Neuronal stem cell (in vitro differentiated cells): Measurements from ENCODE around the gene ANKRD36C.
"Not testable (repeated sequence)": the region's sequence is repeated elsewhere in the genome, so short reads cannot be mapped to it uniquely, and the experiment has no call there.

Source experiments
- DNase-seq: peaks from one replicate; pipeline ENCODE4 v3.0.0-alpha.2; 2013; ENCODE audit warnings: low spot score
- H2AFZ ChIP-seq: one replicate; pipeline ENCODE4 v1.6.1; 2013; ENCODE audit warnings: mild to moderate bottlenecking, low read length, inconsistent platforms
- H2AK5ac ChIP-seq: 2 replicates; pipeline ENCODE4 v1.6.1; 2013; ENCODE audit warnings: low read depth, mild to moderate bottlenecking, inconsistent platforms, low read length, moderate library complexity, mixed read lengths
- H2BK120ac ChIP-seq: 2 replicates; pipeline ENCODE4 v1.6.1; 2013; ENCODE audit warnings: low read depth, mild to moderate bottlenecking, inconsistent platforms, low read length, moderate library complexity, mixed read lengths
- H2BK12ac ChIP-seq: one replicate; pipeline ENCODE4 v1.6.1; 2013; ENCODE audit warnings: low read length, inconsistent platforms
- H2BK15ac ChIP-seq: 2 replicates; pipeline ENCODE4 v1.6.1; 2013; ENCODE audit warnings: mild to moderate bottlenecking, low read length, inconsistent platforms, mixed read lengths
- H2BK5ac ChIP-seq: one replicate; pipeline ENCODE4 v1.6.1; 2013; ENCODE audit warnings: inconsistent platforms, mild to moderate bottlenecking, low read length, moderate library complexity
- H3K14ac ChIP-seq: one replicate; pipeline ENCODE4 v1.6.1; 2013; ENCODE audit warnings: low read length, inconsistent platforms
- H3K18ac ChIP-seq: 2 replicates; pipeline ENCODE4 v1.6.1; 2013; ENCODE audit warnings: low read length, inconsistent platforms
- H3K23ac ChIP-seq: 2 replicates; pipeline ENCODE4 v1.6.1; 2013; ENCODE audit warnings: low read depth, mild to moderate bottlenecking, mixed read lengths, low read length, inconsistent platforms; ENCODE audit not compliant: poor library complexity
- H3K27ac ChIP-seq: replicated peaks from 3 replicates; pipeline ENCODE4 v1.5.1; 2013; ENCODE audit warnings: low read length, inconsistent platforms
- H3K27me3 ChIP-seq, 3 experiments: 2 replicates each; pipeline ENCODE4 v1.6.1; 2013; ENCODE audit warnings: low read length in 3 of 3, mild to moderate bottlenecking in 2 of 3, inconsistent platforms in 1 of 3, low read depth in 1 of 3, mixed read lengths in 1 of 3, moderate library complexity in 1 of 3; ENCODE audit not compliant: control insufficient read depth in 3 of 3, insufficient read depth in 3 of 3
- H3K36me3 ChIP-seq, 2 donors: replicated peaks in 1 of 2; 2 replicates each; pipeline ENCODE4 v1.6.1; 2013; ENCODE audit warnings: low read length in 2 of 2; ENCODE audit not compliant: control insufficient read depth in 2 of 2, insufficient read depth in 2 of 2
- H3K4ac ChIP-seq: 2 replicates; pipeline ENCODE4 v1.6.1; 2013; ENCODE audit warnings: inconsistent platforms, mild to moderate bottlenecking, low read length, moderate library complexity
- H3K4me1 ChIP-seq, 2 donors: 1 replicate in 1 of 2; 2 replicates in 1 of 2; pipeline ENCODE4 v1.6.1; 2013; ENCODE audit warnings: low read length in 2 of 2, low read depth in 1 of 2; ENCODE audit not compliant: control insufficient read depth in 2 of 2, insufficient read depth in 1 of 2
- H3K4me2 ChIP-seq: one replicate; pipeline ENCODE4 v1.6.1; 2013; ENCODE audit warnings: mild to moderate bottlenecking, low read length, inconsistent platforms; ENCODE audit not compliant: insufficient read depth, poor library complexity, severe bottlenecking
- H3K4me3 ChIP-seq, 2 donors: 2 replicates each; pipeline ENCODE4 v1.5.1; 2013; ENCODE audit warnings: low read length in 2 of 2, mild to moderate bottlenecking in 2 of 2, inconsistent platforms in 1 of 2, moderate library complexity in 1 of 2
- H3K79me1 ChIP-seq: one replicate; pipeline ENCODE4 v1.6.1; 2013; ENCODE audit warnings: low read depth, mild to moderate bottlenecking, inconsistent platforms, low read length, moderate library complexity
- H3K9ac ChIP-seq: one replicate; pipeline ENCODE4 v1.6.1; 2013; ENCODE audit warnings: mild to moderate bottlenecking, low read depth, low read length, inconsistent platforms; ENCODE audit not compliant: poor library complexity
- H3K9me3 ChIP-seq, 2 donors: replicated peaks in 1 of 2; 2 replicates each; pipeline versions ENCODE3 to v1.6.1; 2013; ENCODE audit warnings: low read length in 2 of 2, mild to moderate bottlenecking in 2 of 2, inconsistent platforms in 1 of 2, low read depth in 1 of 2, mixed read lengths in 1 of 2, moderate library complexity in 1 of 2; ENCODE audit not compliant: control insufficient read depth in 2 of 2, insufficient read depth in 1 of 2
- H4K8ac ChIP-seq: one replicate; pipeline ENCODE4 v1.6.1; 2013; ENCODE audit warnings: low read depth, mild to moderate bottlenecking, inconsistent platforms, low read length, moderate library complexity
- H4K91ac ChIP-seq: one replicate; pipeline ENCODE4 v1.6.1; 2013; ENCODE audit warnings: low read length, low read depth, mild to moderate bottlenecking, inconsistent platforms; ENCODE audit not compliant: poor library complexity
- WGBS, 2 donors: extraction: QIAGEN DNeasy Blood & Tissue Kit; methylation state at CpG; one replicate each; pipeline ENCODE4 v1.1.7; 2013; ENCODE audit warnings: missing lambda C conversion rate in 2 of 2, mixed read lengths in 1 of 2; ENCODE audit not compliant: insufficient read length in 2 of 2, insufficient replicate concordance in 1 of 2; ENCODE audit errors: extremely low coverage in 2 of 2; 5-methylcytosine and 5-hydroxymethylcytosine counted together

ANKRD36C gene

GRCh38 chr2:95867929-95868328 is 123.7 kb downstream of the ANKRD36C start:
- not testable (repeated sequence) for H3K14ac ChIP-seq, H2BK12ac ChIP-seq
- WGBS, 2 donors = no CpG with 5 or more reads among the region's 1 CpG

DNA sequence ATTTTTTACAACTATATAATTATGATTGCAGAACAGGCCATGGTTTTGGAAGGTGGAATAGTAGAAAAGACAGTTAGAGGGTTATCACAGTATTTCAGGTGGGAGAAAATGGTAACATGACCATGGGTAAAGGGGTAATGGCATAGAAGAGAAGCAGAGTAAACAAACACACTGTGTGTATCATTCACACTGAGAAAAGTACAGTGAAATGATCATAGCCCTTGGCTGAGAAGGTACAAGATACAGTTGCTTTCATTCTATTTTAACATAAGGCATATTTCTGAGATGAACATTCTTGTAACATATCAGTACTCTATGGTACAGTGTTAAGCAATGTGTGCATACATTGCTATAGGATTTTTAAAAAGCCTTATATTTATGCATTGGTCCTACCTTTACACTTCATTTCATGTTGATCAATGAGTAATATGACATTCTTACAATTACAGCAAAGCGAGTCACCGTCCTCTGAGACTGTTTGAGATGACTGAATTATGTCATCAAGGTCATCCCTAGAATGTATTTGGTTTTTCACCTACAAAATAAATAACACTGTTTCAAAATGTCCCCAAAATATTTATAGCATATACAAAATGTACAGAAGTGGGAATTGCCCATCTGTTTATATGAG is 124.5 kb downstream of the ANKRD36C start:
- not testable (repeated sequence) for H4K91ac ChIP-seq, H3K9ac ChIP-seq, H3K4me1 ChIP-seq, H3K4me2 ChIP-seq, H3K14ac ChIP-seq, H3K9me3 ChIP-seq, H3K23ac ChIP-seq, H2AK5ac ChIP-seq, H3K4ac ChIP-seq, H3K18ac ChIP-seq, H3K4me3 ChIP-seq, H3K36me3 ChIP-seq, H2BK15ac ChIP-seq, DNase-seq, H3K79me1 ChIP-seq, H3K27ac ChIP-seq, H4K8ac ChIP-seq, H2BK12ac ChIP-seq, H3K27me3 ChIP-seq, H2BK120ac ChIP-seq, H2AFZ ChIP-seq, H2BK5ac ChIP-seq
- WGBS, 2 donors = no CpG with 5 or more reads among the region's 2 CpGs

More at GRCh38 chr2:95867929-95868328, 123.7 kb downstream of the ANKRD36C start:
- not testable (repeated sequence) for H3K27me3 ChIP-seq, H3K4me3 ChIP-seq, H2AK5ac ChIP-seq, H3K9ac ChIP-seq, H3K4me2 ChIP-seq, DNase-seq, H2BK5ac ChIP-seq, H3K4me1 ChIP-seq, H4K8ac ChIP-seq, H2AFZ ChIP-seq, H2BK15ac ChIP-seq, H3K79me1 ChIP-seq, H3K18ac ChIP-seq, H3K9me3 ChIP-seq, H3K4ac ChIP-seq, H3K36me3 ChIP-seq, H3K23ac ChIP-seq, H3K27ac ChIP-seq, H4K91ac ChIP-seq, H2BK120ac ChIP-seq

- not testable (repeated sequence) for H3K14ac ChIP-seq, H2BK15ac ChIP-seq, H2BK12ac ChIP-seq, H3K9ac ChIP-seq, H3K79me1 ChIP-seq, H3K4me1 ChIP-seq, H3K27ac ChIP-seq, H3K18ac ChIP-seq, H3K4me2 ChIP-seq, H3K4me3 ChIP-seq, H4K91ac ChIP-seq, H3K23ac ChIP-seq, H3K9me3 ChIP-seq, DNase-seq, H4K8ac ChIP-seq, H3K4ac ChIP-seq, H3K36me3 ChIP-seq, H2AFZ ChIP-seq, H3K27me3 ChIP-seq, H2AK5ac ChIP-seq, H2BK120ac ChIP-seq, H2BK5ac ChIP-seq
- no CpG with 5 or more reads among the region's 3 CpGs for WGBS, 2 donors
Observed at GRCh38 chr2:95862121-95862520, 129.5 kb downstream of the ANKRD36C start.

- no CpG with 5 or more reads among the region's 8 CpGs for WGBS, 2 donors
- Histone ChIP-seq H3K4me2 (no peak overlapping the region), H3K36me3 (peaks cover 1 to 27% of the 10 kb centered on the region in 2 donors), H3K4me1 (no peaks in the 10 kb centered on the region), H2BK5ac (no peak overlapping the region), H3K27ac (no peak overlapping the region), H4K91ac (no peak overlapping the region), H3K27me3 (no peaks in the 10 kb centered on the region), H3K4ac (no peak overlapping the region), H3K9me3 (no peaks in the 10 kb centered on the region), H3K14ac (no peak overlapping the region), H3K18ac (no peak overlapping the region), H3K79me1 (no peaks in the 10 kb centered on the region), H2AK5ac (no peak overlapping the region), H3K23ac (no peak overlapping the region), H2BK15ac (no peak overlapping the region), H2AFZ (no peak overlapping the region), H2BK120ac (no peak overlapping the region), H3K9ac (no peak overlapping the region), H3K4me3 (no peak overlapping the region), H4K8ac (no peak overlapping the region), H2BK12ac (no peak overlapping the region)
- DNase-seq = no peak
Observed at GRCh38 chr2:95836151-95836550, 155.5 kb downstream of the ANKRD36C start.
